GM19324 (cell line): ENCODE data around the gene LRRC74B.

Source experiments
- ATAC-seq: cut with Tn5 transposase; IDR thresholded peaks from one replicate; pipeline ENCODE4 v1.9.1; 2021; ENCODE audit warnings: mild to moderate bottlenecking, moderate library complexity; ENCODE audit not compliant: unreplicated experiment, low FRiP score

Gene LRRC74B

GRCh38 chr22:21100149-21101032 is 54.6 kb downstream of the LRRC74B start:
- no peak for ATAC-seq

- ATAC-seq: no peak
These were observed 56.3 kb downstream of the LRRC74B start for GRCh38 chr22:21101877-21102638.

GRCh38 chr22:21102659-21103267 is 57.0 kb downstream of the LRRC74B start:
- ATAC-seq: no peak

GRCh38 chr22:21103633-21104032 is 57.9 kb downstream of the LRRC74B start:
- no peak for ATAC-seq

- ATAC-seq: no peak
These were observed 58.5 kb downstream of the LRRC74B start for GRCh38 chr22:21104126-21104691.

- no peak for ATAC-seq
These were observed 59.5 kb downstream of the LRRC74B start for GRCh38 chr22:21105294-21105693.

- no peak for ATAC-seq
These were observed 60.3 kb downstream of the LRRC74B start for GRCh38 chr22:21106000-21106399.

- ATAC-seq: no peak
These were observed 62.8 kb downstream of the LRRC74B start for GRCh38 chr22:21108379-21109115.
